GM10248 (cell line): Measurements from ENCODE around the gene ZBTB14.

ENCODE experiments used
- CTCF ChIA-PET: fragments of 300-600 bp; sonication (Branson Sonifier 250); formaldehyde crosslinking; extraction: SDS; loops from one replicate; lab custom pipeline; 2021; ENCODE audit warnings: antibody characterized with exemption; lab: Yijun Ruan, JAX
- POLR2A ChIA-PET: fragments of 350-650 bp; sonication (Branson Sonifier 250); formaldehyde crosslinking; extraction: SDS; loops from one replicate; lab custom pipeline; 2020; ENCODE audit warnings: antibody characterized with exemption; lab: Yijun Ruan, JAX
- DNase-seq: peaks from one replicate; pipeline ENCODE4 v3.0.0; 2012; ENCODE audit errors: extremely low spot score
- CTCF ChIP-seq: IDR thresholded peaks from 2 replicates; pipeline ENCODE4 v1.5.1; 2012; ENCODE audit warnings: mild to moderate bottlenecking, low read depth; ENCODE audit errors: extremely low read depth, missing control alignments, control extremely low read depth

The ZBTB14 gene

GRCh38 chr18:5251117-5251516, 44.4 kb downstream of the ZBTB14 start:
- no peak for DNase-seq
- ChIA-PET POLR2A (no interaction called here), CTCF (no interaction called here)
- no peak for TF ChIP-seq CTCF

- ChIA-PET CTCF (no interaction called here), POLR2A (no interaction called here)
- DNase-seq: no peak
- TF ChIP-seq CTCF: no peak
These were observed 44.9 kb downstream of the ZBTB14 start for GRCh38 chr18:5250603-5251002.

- CTCF ChIA-PET: no interaction called here
- no peak for DNase-seq
- POLR2A ChIA-PET: no interaction called here
- TF ChIP-seq CTCF: no peak
These were observed 50.6 kb downstream of the ZBTB14 start for GRCh38 chr18:5244941-5245340.

GRCh38 chr18:5239447-5239846, 56.1 kb downstream of the ZBTB14 start:
- ChIA-PET POLR2A (no interaction called here), CTCF (no interaction called here)
- DNase-seq: no peak
- TF ChIP-seq CTCF: no peak
